Hematopoietic multipotent progenitor cell treated with erythropoietin and hydrocortisone succinate and interleukin-3 and kit ligand, for 4 days (in vitro differentiated cells): ENCODE measurements around the gene TMEM37.
A peak's percentile ranks its signal among the peaks of the same experiment; 100 is the strongest.

Experiments
- DNase-seq: peaks from one replicate; pipeline ENCODE4 v3.0.0-alpha.2; 2015

TMEM37 gene

DNA sequence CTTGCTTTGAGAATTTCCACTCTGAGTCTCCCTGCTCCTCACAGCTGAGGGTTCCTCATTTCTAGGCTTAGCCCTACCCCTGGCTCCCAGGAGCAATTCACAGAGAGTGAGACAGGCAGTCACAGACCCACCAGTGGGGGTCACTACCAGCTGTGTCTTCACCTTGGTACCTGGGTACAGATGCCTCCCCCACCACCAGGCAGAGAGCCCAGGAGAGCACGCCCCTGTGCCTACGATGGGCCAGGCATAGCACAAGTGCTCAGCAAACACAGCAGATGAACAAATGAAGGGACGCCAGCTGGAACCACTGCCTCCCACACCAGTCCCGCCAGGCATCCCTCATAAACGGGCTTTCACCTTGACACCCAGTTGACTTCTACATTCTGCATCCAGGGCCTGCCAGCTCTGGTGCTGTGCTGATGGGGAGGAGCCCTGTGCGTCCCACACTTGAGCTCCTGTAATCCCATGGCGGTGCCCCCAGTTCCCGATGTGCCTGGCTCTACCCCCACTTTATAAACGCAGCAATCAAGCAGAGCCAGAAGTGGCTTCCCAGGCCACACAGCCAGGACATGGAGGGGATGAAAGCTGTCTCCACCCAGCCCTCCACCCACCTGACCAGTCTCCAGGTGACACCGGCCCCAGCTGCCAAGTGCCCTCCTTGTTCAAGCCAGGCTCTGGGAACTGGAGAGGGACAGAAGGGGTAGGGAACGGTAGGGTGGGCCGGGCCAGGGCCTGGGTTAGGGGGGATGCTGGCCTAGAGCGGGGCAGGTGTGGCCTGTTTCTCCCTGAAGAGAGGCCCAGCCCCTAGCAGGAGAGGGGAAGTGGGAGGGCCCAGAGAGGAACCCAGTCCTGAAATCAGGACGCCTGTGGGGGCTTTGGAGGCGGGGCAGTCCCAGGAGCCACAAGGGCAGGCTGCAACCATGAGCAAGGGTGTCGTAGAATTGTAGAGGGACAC, 50.1 kb downstream of the TMEM37 start:
- no peak for DNase-seq

DNA sequence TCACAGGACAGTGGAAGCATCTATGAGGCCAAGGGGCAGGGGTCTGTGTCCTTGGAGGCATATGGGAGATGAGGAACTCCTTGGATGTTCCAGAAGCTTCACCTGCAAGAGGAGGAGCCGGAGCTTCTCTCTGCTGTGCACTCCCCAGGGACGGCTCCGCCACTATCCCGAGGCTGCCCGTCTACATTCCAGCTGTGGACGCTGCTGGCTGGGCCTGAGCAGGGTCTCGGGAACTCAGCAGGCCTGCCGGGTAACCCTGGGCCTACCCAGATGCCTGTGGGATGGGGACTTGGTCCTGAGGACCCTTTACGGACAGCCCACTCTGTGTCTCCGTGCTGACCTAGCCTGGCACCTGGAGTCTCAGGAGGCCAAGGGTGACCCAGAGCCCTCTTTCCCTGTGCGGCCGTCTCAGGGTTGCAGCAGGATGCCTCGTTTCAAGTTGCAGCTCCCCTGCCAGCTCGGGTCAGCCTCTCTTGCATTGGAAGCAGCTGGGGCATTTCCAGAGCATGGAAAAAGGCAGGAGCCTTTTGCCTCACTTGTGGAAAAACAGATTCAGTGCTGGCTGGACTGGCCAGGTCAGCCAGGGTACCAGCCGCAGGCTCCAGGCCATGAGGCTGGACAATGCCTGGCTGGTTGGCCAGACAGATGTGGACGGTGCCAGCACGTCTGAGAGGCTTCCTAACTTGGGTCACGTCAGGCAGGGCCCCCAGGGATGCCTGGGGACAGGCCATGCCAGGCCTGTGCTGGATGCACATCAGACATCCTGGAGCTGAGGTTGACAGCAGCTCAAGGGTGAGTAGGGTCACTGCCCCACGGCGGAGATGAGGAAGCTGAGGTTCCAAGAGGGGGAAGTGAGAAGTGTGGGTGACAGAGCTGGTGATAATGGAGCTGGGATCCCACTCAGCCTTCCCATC, 51.1 kb downstream of the TMEM37 start:
- peak; percentile 30 for DNase-seq

- DNase-seq = no peak
Measured at GRCh38 chr2:119483395-119483753, 51.7 kb downstream of the TMEM37 start.

GRCh38 chr2:119483896-119484718, 52.5 kb downstream of the TMEM37 start:
- DNase-seq = no peak

DNA sequence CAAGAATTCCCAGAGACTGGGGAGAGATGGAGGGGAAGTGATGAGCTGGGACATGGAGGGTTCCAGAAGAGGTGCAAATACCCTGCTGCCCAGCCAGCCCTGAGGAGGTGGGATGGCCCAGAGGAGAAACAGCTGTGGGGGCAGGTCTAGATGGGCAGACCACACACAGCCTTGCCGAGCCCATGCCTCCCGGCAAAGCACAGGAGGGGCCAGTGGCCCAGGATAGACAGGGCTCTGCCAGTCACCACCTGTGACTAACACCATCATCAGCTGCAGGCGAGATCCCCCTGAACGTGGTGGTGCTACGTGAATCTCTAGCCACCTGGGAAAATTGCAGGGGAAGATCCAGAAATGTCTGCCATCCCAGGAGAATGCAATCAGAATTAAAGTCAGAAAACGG, 53.2 kb downstream of the TMEM37 start:
- DNase-seq = no peak

DNA sequence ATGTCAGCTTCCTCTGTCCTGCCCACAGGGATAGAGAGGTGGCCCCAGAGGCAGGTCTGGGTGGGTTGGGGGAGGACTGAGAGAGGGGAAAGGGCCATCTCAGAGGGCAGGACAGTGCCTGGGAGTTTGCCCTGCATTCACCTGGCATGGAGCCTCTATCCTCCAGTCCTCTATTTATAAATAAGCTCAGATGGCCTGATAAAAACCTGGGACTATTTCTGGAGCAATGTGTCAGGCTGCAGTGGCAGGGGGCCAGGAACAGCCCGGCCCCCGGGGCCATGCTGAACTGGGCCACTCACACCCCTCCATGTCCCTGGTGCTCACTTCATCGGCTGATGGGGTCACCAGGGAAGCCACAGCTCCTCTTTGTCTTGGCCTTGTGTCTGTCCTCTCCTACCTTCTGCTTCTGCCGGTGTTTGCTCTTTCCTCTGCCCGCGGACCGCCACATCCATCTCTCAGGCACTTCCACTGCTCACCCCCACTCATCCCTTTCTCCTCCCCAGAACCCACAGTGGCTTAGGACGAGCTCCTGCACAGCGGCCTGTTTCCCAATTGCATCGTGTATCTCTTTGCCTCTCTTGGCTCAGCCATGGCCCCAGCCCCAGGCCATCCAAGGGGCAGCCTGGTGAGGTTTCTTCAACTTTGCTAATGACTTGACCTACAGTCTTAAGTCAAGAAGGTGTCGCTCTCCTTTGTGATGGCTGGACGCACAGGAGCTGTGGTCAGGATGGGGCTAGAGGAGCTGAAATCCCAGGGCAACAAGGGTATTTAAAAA, 53.9 kb downstream of the TMEM37 start:
- no peak for DNase-seq

DNA sequence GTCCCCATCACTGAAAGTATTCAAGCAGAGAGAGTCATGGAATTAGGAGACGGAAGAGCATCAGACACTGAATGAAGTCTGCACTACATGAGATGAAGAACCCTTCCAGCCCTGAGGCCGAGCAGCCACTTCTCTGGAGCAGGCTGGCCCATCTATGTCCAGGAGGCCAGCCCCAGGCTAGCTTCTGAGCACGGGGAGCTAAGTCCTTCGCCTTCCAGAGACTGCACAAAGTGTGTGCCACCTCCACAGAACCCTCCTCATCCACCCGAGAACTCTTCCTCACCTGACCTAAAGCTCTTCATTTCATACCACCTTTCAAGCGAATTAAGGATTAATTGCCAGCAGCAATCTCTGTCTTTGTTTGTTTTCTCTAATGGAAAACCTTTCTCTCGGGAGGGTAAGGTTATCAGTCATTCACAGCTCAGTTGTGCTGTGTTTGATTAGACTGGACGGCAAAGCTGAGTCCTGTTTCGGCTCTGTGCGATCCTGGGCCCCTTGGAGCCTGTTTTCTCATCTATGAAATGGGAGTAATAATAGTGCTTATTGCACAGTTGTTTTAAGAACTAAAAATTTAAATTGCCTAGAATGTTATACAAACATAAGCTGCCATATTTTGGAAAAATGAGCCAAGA, 54.7 kb downstream of the TMEM37 start:
- no peak for DNase-seq

DNA sequence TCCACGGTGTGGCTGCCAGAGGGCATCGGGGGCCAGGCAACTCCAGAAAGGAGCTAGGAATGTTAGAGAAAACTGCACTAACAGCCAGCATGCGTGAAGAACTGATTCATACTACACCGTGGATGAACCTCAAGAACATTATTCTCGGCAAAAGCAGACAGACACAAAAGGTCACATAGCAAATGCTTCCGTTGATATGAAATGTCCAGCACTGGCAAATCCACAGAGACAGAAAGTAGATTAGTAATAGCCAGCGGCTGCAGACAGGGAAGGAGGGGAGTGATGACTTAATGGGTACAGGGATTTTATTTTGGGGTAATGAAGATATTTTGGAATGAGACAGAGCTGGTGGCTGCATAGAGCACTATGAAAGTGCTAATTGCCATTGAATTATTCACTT, 55.2 kb downstream of the TMEM37 start:
- no peak for DNase-seq

GRCh38 chr2:119487434-119488244, 56.0 kb downstream of the TMEM37 start:
- DNase-seq = no peak
